ENCODE measurements around the gene TRAPPC2L. TPM values are rescaled to one million over a fixed set of nuclear protein-coding genes. Genes with fewer than 3 reads are reported as not detected.

TRAPPC2L gene
- total RNA-seq, 1 donor from 2014 or later, result 74.0 TPM

DNA sequence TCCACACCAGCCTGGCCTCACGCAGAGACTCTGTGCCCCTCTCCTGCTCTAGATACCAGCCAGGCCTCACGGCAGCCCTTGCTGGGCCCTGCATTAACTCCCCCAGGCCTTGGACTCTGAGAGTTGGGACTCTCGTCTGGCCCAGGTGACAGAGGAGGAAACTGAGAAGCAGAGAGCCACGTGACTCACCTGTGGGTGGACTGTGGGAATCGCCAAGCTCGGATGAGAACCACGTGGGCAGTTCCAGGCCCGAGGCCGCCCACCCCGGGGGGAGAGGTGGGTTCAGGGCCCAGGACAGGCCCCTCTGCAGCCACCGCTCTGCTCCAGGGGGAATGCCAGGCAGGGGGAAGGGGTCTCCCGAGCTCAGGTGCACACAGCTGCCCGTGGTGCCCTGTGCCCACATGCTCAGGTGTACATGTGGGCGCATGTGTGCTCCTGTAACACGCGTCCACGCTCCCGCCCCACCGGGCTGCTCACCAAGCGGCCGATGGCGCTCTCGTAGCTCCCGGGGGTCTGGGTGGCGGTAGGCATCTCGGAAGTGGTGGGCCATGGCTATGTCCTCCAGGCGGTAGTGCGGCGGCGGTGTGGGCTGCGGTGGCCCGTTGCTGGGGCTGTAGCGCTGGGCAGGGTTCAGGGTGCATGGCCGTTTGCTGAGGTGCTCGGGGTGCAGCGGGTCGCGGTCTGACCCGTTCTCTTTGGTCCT lies 27.8 kb downstream of the TRAPPC2L start:
- H3K27me3 Mint-ChIP-seq (ENCODE audit: unreplicated experiment), result peaks cover 8% of the 10 kb centered on the region

DNA sequence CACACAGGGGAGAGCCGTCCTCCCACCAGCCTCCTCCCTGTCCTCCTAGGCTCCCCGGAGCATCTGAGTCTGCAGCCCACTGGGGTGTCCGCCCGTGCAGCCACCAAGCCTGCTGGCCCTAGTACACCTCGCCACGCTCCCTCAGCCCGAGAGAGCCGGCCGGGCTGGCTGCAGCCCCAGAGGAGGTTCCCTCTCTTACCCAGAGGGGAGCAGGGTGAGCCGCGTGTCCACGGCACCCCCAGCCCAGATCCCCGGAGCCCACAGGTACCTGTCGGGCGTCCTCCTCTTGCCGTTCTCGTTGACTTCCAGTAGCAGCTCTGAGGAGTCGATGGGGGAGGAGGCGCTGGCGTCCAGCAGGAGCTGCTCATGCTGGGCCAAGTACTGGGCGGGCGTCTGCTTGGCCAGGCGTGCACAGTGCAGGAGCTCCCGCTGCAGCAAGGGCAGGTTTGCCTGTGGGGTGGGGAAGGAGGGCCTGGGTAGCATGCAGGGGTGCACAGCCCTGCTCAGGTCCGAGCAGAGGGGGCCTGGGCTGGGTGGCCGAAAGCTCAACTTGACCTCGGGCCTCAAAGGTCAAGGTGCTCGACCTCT lies 28.9 kb downstream of the TRAPPC2L start:
- Mint-ChIP-seq H3K4me3 (ENCODE audit: unreplicated experiment) (no peak overlapping the region), H3K4me1 (ENCODE audit: unreplicated experiment) (peaks cover 2% of the 10 kb centered on the region), H3K27ac (ENCODE audit: unreplicated experiment) (no peak overlapping the region), H3K27me3 (ENCODE audit: unreplicated experiment) (peaks cover 2% of the 10 kb centered on the region), H3K9me3 (ENCODE audit: unreplicated experiment) (no peaks in the 10 kb centered on the region), H3K36me3 (ENCODE audit: unreplicated experiment) (no peaks in the 10 kb centered on the region)
- TF ChIP-seq, protein P1, sequence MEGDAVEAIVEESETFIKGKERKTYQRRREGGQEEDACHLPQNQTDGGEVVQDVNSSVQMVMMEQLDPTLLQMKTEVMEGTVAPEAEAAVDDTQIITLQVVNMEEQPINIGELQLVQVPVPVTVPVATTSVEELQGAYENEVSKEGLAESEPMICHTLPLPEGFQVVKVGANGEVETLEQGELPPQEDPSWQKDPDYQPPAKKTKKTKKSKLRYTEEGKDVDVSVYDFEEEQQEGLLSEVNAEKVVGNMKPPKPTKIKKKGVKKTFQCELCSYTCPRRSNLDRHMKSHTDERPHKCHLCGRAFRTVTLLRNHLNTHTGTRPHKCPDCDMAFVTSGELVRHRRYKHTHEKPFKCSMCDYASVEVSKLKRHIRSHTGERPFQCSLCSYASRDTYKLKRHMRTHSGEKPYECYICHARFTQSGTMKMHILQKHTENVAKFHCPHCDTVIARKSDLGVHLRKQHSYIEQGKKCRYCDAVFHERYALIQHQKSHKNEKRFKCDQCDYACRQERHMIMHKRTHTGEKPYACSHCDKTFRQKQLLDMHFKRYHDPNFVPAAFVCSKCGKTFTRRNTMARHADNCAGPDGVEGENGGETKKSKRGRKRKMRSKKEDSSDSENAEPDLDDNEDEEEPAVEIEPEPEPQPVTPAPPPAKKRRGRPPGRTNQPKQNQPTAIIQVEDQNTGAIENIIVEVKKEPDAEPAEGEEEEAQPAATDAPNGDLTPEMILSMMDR (IDR thresholded peaks at IDR 0.05), result no peak
- DNase-seq (ENCODE audit: extremely low spot score, unreplicated experiment), result no peak

More for the DNA sequence above, 27.8 kb downstream of the TRAPPC2L start:
- no peak overlapping the region for H3K27ac Mint-ChIP-seq (ENCODE audit: unreplicated experiment)
- no peaks in the 10 kb centered on the region for H3K9me3 Mint-ChIP-seq (ENCODE audit: unreplicated experiment)
- H3K4me1 Mint-ChIP-seq (ENCODE audit: unreplicated experiment), result peaks cover 2% of the 10 kb centered on the region
- TF ChIP-seq, protein P1 (IDR thresholded peaks at IDR 0.05), result no peak
- no peak overlapping the region for H3K4me3 Mint-ChIP-seq (ENCODE audit: unreplicated experiment)
- no peak for DNase-seq (ENCODE audit: extremely low spot score, unreplicated experiment)
- H3K36me3 Mint-ChIP-seq (ENCODE audit: unreplicated experiment), result no peaks in the 10 kb centered on the region

DNA sequence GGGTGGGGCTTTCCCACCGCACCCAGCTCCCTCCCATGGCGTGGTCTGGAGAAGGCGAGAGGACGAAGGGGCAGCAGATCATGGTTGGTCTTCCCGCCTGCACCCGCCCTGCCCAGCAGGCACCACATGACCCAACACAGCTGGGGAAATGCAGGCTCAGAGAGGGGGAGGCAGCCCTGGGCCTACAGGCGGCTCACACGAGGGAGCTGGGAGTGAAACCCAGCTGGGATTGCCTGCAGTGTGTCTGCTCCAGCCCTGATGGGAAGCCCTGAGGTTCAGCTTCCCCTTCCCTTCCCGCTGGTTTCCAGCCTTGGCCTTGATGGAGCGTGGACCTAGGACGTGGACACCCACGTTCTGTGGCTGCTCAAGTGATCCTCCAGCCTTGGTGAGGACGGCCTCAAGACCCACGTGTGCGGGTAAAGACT lies 29.5 kb downstream of the TRAPPC2L start:
- DNase-seq (ENCODE audit: extremely low spot score, unreplicated experiment), result no peak
- TF ChIP-seq, protein P1 (IDR thresholded peaks at IDR 0.05), result no peak
- H3K9me3 Mint-ChIP-seq (ENCODE audit: unreplicated experiment), result no peaks in the 10 kb centered on the region
- no peak overlapping the region for H3K4me3 Mint-ChIP-seq (ENCODE audit: unreplicated experiment)
- no peaks in the 10 kb centered on the region for H3K36me3 Mint-ChIP-seq (ENCODE audit: unreplicated experiment)
- H3K4me1 Mint-ChIP-seq (ENCODE audit: unreplicated experiment), result peaks cover 2% of the 10 kb centered on the region
- H3K27ac Mint-ChIP-seq (ENCODE audit: unreplicated experiment), result no peak overlapping the region
- peaks cover 5% of the 10 kb centered on the region for H3K27me3 Mint-ChIP-seq (ENCODE audit: unreplicated experiment)

DNA sequence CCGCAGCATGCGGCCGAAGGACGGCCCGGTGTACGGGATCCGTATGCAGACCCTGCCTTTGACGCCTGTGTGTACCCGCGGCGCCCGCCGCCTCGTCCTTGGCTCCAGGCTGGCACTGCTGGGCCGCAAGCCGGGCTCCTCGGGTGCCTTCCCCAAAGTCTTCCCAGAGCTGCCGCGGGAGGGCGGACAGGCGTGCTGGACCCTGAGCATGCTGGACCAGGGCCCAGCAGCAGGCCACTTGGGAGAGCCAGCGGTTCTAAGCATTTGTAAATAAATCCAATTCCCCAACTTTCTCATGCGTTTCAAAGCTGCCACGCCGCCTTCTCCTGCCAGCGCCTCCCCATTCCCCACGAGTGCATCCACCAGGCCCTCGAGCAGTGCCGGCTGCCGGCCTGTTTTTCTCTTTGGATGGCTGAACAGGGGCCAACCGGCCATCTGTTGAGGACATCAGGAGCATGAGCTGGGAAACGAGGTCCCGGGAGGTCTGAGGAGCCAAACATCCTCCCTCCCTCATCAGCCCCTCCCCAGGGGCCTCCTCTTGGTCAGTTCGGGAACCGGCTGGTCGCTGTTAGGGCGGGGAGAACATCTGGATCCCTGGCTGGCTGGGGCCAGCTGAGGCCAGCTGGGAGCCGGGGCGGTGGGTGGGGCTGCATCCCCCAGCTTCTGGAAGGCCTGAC lies 30.1 kb downstream of the TRAPPC2L start:
- Mint-ChIP-seq H3K27me3 (ENCODE audit: unreplicated experiment) (peaks cover 5% of the 10 kb centered on the region), H3K27ac (ENCODE audit: unreplicated experiment) (no peak overlapping the region), H3K9me3 (ENCODE audit: unreplicated experiment) (no peaks in the 10 kb centered on the region), H3K36me3 (ENCODE audit: unreplicated experiment) (no peaks in the 10 kb centered on the region), H3K4me3 (ENCODE audit: unreplicated experiment) (no peak overlapping the region), H3K4me1 (ENCODE audit: unreplicated experiment) (peaks cover 2% of the 10 kb centered on the region)
- TF ChIP-seq, protein P1 (IDR thresholded peaks at IDR 0.05), result no peak
- DNase-seq (ENCODE audit: extremely low spot score, unreplicated experiment), result no peak

DNA sequence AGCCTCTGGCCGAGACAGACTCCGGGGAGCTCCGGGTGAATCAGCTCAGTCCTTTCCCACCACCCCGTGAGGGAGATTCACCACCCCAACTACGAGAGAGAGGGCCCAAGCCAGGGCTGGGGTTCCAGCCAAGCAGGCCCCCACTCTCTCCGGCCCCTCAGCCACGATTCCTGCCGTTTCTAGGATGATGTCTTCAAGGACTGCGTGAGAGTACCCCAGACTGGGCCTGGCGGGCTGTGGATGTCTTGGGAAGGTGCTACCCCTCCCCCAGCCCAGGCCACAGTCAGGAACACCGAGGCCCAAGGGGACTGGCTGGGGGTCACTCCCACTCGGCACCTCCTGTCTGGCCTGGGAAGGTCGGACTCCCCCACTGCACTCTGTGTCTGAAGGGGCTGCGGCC lies 31.1 kb downstream of the TRAPPC2L start:
- H3K4me1 Mint-ChIP-seq (ENCODE audit: unreplicated experiment), result peaks cover 2% of the 10 kb centered on the region
- H3K27me3 Mint-ChIP-seq (ENCODE audit: unreplicated experiment), result peaks cover 5% of the 10 kb centered on the region
- no peak overlapping the region for H3K27ac Mint-ChIP-seq (ENCODE audit: unreplicated experiment)
- no peaks in the 10 kb centered on the region for H3K9me3 Mint-ChIP-seq (ENCODE audit: unreplicated experiment)
- TF ChIP-seq, protein P1 (IDR thresholded peaks at IDR 0.05), result no peak
- no peak overlapping the region for H3K4me3 Mint-ChIP-seq (ENCODE audit: unreplicated experiment)
- no peak for DNase-seq (ENCODE audit: extremely low spot score, unreplicated experiment)
- no peaks in the 10 kb centered on the region for H3K36me3 Mint-ChIP-seq (ENCODE audit: unreplicated experiment)

Measured in osteocyte (in vitro differentiated cells).